Parathyroid adenoma (tissue), 2 donors: Measurements from ENCODE around the gene DNASE1L3.

Experiments used
- H2AFZ ChIP-seq: fragments of 300-600 bp; sonication (generic); one replicate; pipeline ENCODE4 v1.7.0; 2017; ENCODE audit warnings: antibody characterized with exemption, mild to moderate bottlenecking
- H3K27ac ChIP-seq: fragments of 300-600 bp; sonication (generic); one replicate; pipeline ENCODE4 v1.7.0; 2017
- H3K27me3 ChIP-seq: fragments of 300-600 bp; sonication (generic); one replicate; pipeline ENCODE4 v1.7.0; 2017; ENCODE audit warnings: low read length; ENCODE audit not compliant: control insufficient read depth, insufficient read depth
- H3K36me3 ChIP-seq: fragments of 300-600 bp; sonication (generic); one replicate; pipeline ENCODE4 v1.7.0; 2017; ENCODE audit warnings: low read length; ENCODE audit not compliant: control insufficient read depth, insufficient read depth
- H3K4me1 ChIP-seq: fragments of 300-600 bp; sonication (generic); one replicate; pipeline ENCODE4 v1.7.0; 2017; ENCODE audit warnings: control low read depth
- H3K4me2 ChIP-seq: fragments of 300-600 bp; sonication (generic); one replicate; pipeline ENCODE4 v1.7.0; 2017; ENCODE audit warnings: low read length
- H3K4me3 ChIP-seq: fragments of 300-600 bp; sonication (generic); one replicate; pipeline ENCODE4 v1.7.0; 2017; ENCODE audit warnings: low read depth, low read length
- H3K79me2 ChIP-seq: fragments of 300-600 bp; sonication (generic); one replicate; pipeline ENCODE4 v1.7.0; 2017; ENCODE audit warnings: control low read depth
- H3K9ac ChIP-seq: fragments of 300-600 bp; sonication (generic); one replicate; pipeline ENCODE4 v1.7.0; 2017; ENCODE audit warnings: mild to moderate bottlenecking
- H3K9me3 ChIP-seq: fragments of 300-600 bp; sonication (generic); one replicate; pipeline ENCODE4 v1.7.0; 2017; ENCODE audit warnings: low read length; ENCODE audit not compliant: control insufficient read depth
- CTCF ChIP-seq: fragments of 300-600 bp; sonication (generic); IDR thresholded peaks from one replicate; pipeline ENCODE4 v1.7.0; 2017; ENCODE audit warnings: antibody characterized with exemption, mild to moderate bottlenecking
- donor health status: primary hyperparathyroidism.

DNASE1L3 gene

DNA sequence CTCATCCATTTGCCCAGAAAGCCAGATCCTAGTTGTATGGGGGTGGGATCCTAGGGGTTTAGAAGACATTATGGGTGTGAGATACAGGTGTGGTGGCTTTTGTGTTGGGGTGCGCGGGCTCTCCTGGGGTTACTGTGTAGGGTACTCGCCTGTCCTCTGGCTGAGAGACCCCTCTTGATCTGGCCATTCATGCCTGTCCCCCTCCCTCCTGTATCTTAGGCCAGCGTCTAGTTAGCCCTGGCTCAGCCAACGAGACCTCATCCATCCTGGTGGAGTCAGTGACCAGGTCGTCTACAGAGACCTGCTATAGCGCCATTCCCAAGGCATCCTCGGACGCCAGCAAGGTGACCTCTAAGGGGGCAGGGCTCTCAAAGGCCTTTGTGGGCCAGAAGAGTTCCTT lies 41.4 kb downstream of the DNASE1L3 start:
- no peak for TF ChIP-seq CTCF
- no peaks in the 10 kb centered on the region for H3K27me3 ChIP-seq
- no peak overlapping the region for H3K4me3 ChIP-seq
- H3K79me2 ChIP-seq: no peaks in the 10 kb centered on the region
- H2AFZ ChIP-seq: no peak overlapping the region
- no peak overlapping the region for H3K9ac ChIP-seq
- no peak overlapping the region for H3K27ac ChIP-seq
- H3K36me3 ChIP-seq: no peaks in the 10 kb centered on the region
- H3K9me3 ChIP-seq: no peaks in the 10 kb centered on the region
- peaks cover 22% of the 10 kb centered on the region for H3K4me1 ChIP-seq
- no peak overlapping the region for H3K4me2 ChIP-seq

GRCh38 chr3:58168498-58168897 lies 42.3 kb downstream of the DNASE1L3 start:
- no peaks in the 10 kb centered on the region for H3K27me3 ChIP-seq
- TF ChIP-seq CTCF: no peak
- no peak overlapping the region for H3K4me2 ChIP-seq
- H2AFZ ChIP-seq: no peak overlapping the region
- H3K79me2 ChIP-seq: no peaks in the 10 kb centered on the region
- H3K4me1 ChIP-seq: peaks cover 23% of the 10 kb centered on the region
- no peak overlapping the region for H3K4me3 ChIP-seq
- no peaks in the 10 kb centered on the region for H3K36me3 ChIP-seq
- no peak overlapping the region for H3K27ac ChIP-seq
- H3K9ac ChIP-seq: no peak overlapping the region
- H3K9me3 ChIP-seq: no peaks in the 10 kb centered on the region

DNA sequence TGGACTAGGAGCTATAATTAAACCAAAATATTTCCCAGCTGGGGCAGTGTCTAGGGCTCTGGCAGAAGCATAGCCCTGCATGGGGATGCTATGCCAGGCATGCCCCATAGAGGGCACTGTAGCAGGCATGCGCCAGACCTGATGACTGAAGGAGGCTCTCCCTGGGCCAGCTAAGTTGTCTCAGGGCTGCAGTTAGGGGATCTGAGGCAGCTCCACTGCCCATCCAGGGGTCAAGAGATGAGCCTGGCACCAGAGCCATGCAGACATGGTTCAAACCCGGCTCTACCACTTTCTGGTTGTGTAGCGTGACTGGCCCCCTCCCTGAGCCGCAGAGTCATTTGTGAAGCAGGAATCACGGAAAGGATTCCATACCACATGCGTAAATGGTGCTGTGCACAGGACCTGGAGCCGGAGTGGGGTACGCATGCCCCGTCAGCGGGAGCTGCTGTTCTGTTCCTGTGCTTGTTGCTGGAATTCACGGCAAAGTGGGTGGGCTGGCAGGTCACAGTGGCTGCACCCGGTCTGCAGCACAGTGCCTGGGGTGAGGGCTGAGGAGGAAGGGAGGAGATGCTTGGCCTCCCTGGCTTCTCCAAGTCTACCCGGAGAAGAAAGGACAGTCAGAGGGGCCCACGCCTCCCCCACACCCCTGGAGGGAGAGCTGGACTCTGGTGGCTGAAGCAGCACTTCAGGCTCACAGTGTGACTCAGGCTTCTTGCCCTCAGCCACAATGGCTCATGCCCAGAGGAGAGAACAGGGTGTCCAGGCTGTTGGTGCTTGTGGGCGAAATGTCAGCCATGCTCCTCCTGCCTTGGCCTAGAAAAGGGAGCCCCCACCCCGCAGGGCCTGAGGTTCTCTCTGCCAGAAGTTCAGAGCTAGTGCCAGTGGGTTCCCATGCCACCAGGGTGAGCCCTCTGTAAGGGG lies 43.1 kb downstream of the DNASE1L3 start:
- TF ChIP-seq CTCF: peak; percentile 94
- Histone ChIP-seq H2AFZ (no peak overlapping the region), H3K36me3 (no peaks in the 10 kb centered on the region), H3K9me3 (no peaks in the 10 kb centered on the region), H3K27ac (no peak overlapping the region), H3K4me2 (no peak overlapping the region), H3K27me3 (no peaks in the 10 kb centered on the region), H3K9ac (no peak overlapping the region), H3K4me3 (no peak overlapping the region), H3K4me1 (peaks cover 21% of the 10 kb centered on the region), H3K79me2 (no peaks in the 10 kb centered on the region)

DNA sequence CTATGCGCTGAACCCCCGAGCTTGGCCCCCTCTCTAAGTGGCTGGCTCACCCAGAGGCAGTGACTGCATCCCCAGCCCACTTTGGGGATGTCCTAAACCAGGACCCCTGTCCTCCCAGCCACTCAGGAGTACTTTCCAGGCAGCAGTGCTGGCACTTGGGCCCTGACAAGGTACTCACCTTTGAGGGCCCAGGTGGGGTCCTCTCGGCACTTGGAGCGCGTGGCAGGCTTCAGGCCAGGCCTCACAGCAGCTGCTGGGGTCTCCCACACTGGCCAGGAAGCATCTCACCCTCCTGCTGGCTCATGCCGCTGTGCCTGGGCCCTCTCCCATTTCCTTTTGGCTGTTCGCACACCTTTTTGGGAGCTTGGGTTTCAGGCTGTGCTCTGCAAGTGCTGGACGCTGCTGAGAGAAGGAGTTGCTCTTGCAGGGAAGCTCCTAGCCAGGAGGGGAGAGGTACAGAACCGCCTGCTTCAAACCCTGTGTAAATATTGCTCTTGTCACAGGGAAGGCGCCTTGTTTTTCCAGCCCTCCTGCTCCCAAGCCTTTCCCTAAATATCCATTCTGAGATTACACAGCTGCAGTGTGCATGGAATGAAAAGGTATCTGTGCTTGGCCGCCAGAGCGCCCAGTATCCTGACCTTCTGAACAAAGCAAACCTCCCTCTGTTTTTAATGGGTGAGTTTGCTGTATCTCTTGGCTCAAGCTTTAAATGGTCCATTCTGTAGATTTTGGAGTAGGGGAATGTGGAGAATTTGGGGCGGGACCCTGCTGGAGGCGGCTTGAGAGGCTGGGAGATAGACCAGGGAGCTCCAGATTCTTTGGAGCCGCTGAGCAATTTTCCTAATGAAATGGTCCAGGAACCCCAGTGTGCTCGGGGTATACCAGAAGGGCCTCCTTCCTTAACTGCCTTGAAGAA lies 45.6 kb downstream of the DNASE1L3 start:
- no peak overlapping the region for H3K9ac ChIP-seq
- H3K4me1 ChIP-seq: peaks cover 18% of the 10 kb centered on the region
- H3K4me2 ChIP-seq: no peak overlapping the region
- no peak for TF ChIP-seq CTCF
- no peaks in the 10 kb centered on the region for H3K27me3 ChIP-seq
- no peak overlapping the region for H2AFZ ChIP-seq
- no peaks in the 10 kb centered on the region for H3K36me3 ChIP-seq
- no peaks in the 10 kb centered on the region for H3K9me3 ChIP-seq
- no peaks in the 10 kb centered on the region for H3K79me2 ChIP-seq
- H3K4me3 ChIP-seq: no peak overlapping the region
- H3K27ac ChIP-seq: peak overlapping the region; percentile 2
